ENCODE measurements around the gene LRFN3. TPM values are rescaled to one million over a fixed set of nuclear protein-coding genes. Genes with fewer than 3 reads are reported as not detected.
A peak's percentile ranks its signal among the peaks of the same experiment; 100 is the strongest.

LRFN3 gene
- total and polyA plus RNA-seq, 10 of the 15 experiments (the other 5 are each of a cell fraction or from before 2014, with no cell fraction given), result 0.02 to 7.3 (median 2.0) TPM; not detected in 1

GRCh38 chr19:35908973-35909683, 27.0 kb upstream of the LRFN3 start (continued):
- TF ChIP-seq HSF1 (IDR thresholded peaks at IDR 0.05; ENCODE audit: low read depth, low read length), result no peak
- TF ChIP-seq MEF2A (IDR thresholded peaks at IDR 0.05; ENCODE audit: insufficient read depth, low read depth, low read length), result 0 out of 2 replicates have a peak, but pooled peaks have one; percentile 52
- peak; percentile 80 for TF ChIP-seq MTA2 (IDR thresholded peaks at IDR 0.05; ENCODE audit: low read depth)
- no peak for TF ChIP-seq KDM1A (IDR thresholded peaks at IDR 0.05; ENCODE audit: borderline replicate concordance)
- TF ChIP-seq EGR1 (IDR thresholded peaks at IDR 0.05; ENCODE audit: borderline replicate concordance in 1 of 2, low read depth in 2 of 2, low read length in 2 of 2), result no peak
- TF ChIP-seq NRF1 (conservative IDR thresholded peaks at IDR 0.05; ENCODE audit: low read depth, low read length), result no peak
- peak; percentile 93 for TF ChIP-seq GATAD2B (conservative IDR thresholded peaks at IDR 0.05; ENCODE audit: low read depth)
- no peak for TF ChIP-seq RB1 (IDR thresholded peaks at IDR 0.05; ENCODE audit: borderline replicate concordance)
- peak; percentile 90 for TF ChIP-seq CREB1 (IDR thresholded peaks at IDR 0.05; ENCODE audit: low read depth)
- no peak for TF ChIP-seq FOXK2 (IDR thresholded peaks at IDR 0.05)
- no peak for TF ChIP-seq REST (IDR thresholded peaks at IDR 0.05; ENCODE audit: low read depth, low read length)
- no peak for TF ChIP-seq POLR2AphosphoS2 (IDR thresholded peaks at IDR 0.05; ENCODE audit: low read depth, low read length)
- TF ChIP-seq PAX8 (IDR thresholded peaks at IDR 0.05), result no peak
- TF ChIP-seq SIN3A (IDR thresholded peaks at IDR 0.05; ENCODE audit: low read depth, low read length), result no peak
- no peak for TF ChIP-seq ATF3 (IDR thresholded peaks at IDR 0.05; ENCODE audit: borderline replicate concordance, extremely low read depth, low read depth, low read length)
- no peak; the same call in 1 of the 2 replicates for TF ChIP-seq NFXL1 (IDR thresholded peaks at IDR 0.05; ENCODE audit: borderline replicate concordance)
- peak; percentile 89 for TF ChIP-seq MEF2B (IDR thresholded peaks at IDR 0.05; ENCODE audit: partially characterized antibody, poor library complexity, severe bottlenecking)
- TF ChIP-seq SIX5 (IDR thresholded peaks at IDR 0.05; ENCODE audit: low read depth, low read length, severe bottlenecking), result no peak
- no peak for TF ChIP-seq FOS (IDR thresholded peaks at IDR 0.05; ENCODE audit: borderline replicate concordance, extremely low read depth, insufficient read length)
- no peak for TF ChIP-seq USF2 (IDR thresholded peaks at IDR 0.05; ENCODE audit: borderline replicate concordance, low read depth, low read length)
- peak; percentile 98 for TF ChIP-seq TCF12 (IDR thresholded peaks at IDR 0.05; ENCODE audit: low read depth, low read length)
- TF ChIP-seq RELA (IDR thresholded peaks at IDR 0.05; ENCODE audit: borderline replicate concordance, partially characterized antibody), result peak; percentile 41
- peak; percentile 81 for TF ChIP-seq RUNX3 (IDR thresholded peaks at IDR 0.05; ENCODE audit: low read length)
- TF ChIP-seq HDAC6 (IDR thresholded peaks at IDR 0.05; ENCODE audit: unreplicated experiment), result no peak
- no peak for TF ChIP-seq NFYA (IDR thresholded peaks at IDR 0.05; ENCODE audit: borderline replicate concordance, low read depth, low read length)

All from GM12878 (cell line).